GM18498 (cell line): ENCODE results near the gene HSPA1A.

ENCODE experiments used
- ATAC-seq: cut with Tn5 transposase; IDR thresholded peaks from one replicate; pipeline ENCODE4 v1.9.1; 2021; ENCODE audit warnings: mild to moderate bottlenecking, moderate library complexity; ENCODE audit not compliant: unreplicated experiment

Gene HSPA1A

GRCh38 chr6:31815025-31815838 is at the start of gene HSPA1A, which contains the start of gene HSPA1L:
Gene HSPA1A, plus strand, starts transcription at chr6:31815543. Its CDS starts 214 bp downstream, at chr6:31815757.
Gene HSPA1L, minus strand, starts transcription at chr6:31815283. Its CDS starts 3,311 bp downstream, at chr6:31811972.
- ATAC-seq: peak; percentile 46

GRCh38 chr6:31765559-31765909 is 49.8 kb upstream of the HSPA1A start:
- no peak for ATAC-seq

DNA sequence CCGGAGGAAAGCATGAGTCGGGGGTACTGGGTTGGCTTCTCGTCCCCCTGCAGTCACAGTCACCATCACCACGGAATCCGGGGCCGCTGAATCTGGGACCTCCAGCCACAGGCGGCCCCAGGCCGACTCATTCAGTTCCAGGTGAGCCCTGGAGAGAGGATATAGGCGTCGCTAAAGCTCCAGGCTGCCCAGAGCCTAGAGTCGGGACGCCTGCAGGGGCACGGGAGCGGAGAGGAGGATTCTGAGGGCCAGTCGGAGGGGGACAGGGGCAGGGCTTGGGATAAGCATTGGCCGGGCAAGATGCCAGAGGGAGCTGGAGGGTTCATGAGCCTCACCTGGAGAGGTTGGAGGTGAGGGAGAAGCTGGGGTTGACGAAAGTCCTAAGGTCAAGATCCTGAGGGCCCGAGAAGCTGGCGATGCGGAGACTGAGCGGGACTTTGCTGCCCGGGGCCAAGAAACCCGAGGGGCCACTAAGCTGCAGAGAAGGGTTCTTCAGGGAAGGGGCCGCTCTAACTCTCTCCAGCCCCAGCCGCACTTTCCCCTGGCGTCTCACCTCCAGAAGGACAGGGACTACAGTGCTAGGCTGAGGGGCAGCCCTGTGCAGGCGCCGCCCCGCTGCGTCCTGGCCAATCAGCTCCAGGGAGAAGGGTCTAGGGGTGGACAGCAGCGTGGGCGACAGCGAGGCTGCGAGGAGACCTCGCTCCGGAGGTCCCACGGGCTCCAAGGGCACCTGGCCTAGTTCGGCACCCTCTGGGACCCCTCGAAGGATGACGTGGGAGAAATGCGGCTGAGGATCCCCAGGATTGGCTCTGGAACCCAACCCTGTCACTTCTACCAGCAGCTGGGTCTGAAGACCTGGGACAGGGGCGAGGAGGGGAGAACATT is 49.2 kb upstream of the HSPA1A start:
- no peak for ATAC-seq

- ATAC-seq: no peak
Measured at GRCh38 chr6:31767096-31767645, 48.2 kb upstream of the HSPA1A start.

- ATAC-seq: no peak
Measured at GRCh38 chr6:31768363-31769257, 46.7 kb upstream of the HSPA1A start.

DNA sequence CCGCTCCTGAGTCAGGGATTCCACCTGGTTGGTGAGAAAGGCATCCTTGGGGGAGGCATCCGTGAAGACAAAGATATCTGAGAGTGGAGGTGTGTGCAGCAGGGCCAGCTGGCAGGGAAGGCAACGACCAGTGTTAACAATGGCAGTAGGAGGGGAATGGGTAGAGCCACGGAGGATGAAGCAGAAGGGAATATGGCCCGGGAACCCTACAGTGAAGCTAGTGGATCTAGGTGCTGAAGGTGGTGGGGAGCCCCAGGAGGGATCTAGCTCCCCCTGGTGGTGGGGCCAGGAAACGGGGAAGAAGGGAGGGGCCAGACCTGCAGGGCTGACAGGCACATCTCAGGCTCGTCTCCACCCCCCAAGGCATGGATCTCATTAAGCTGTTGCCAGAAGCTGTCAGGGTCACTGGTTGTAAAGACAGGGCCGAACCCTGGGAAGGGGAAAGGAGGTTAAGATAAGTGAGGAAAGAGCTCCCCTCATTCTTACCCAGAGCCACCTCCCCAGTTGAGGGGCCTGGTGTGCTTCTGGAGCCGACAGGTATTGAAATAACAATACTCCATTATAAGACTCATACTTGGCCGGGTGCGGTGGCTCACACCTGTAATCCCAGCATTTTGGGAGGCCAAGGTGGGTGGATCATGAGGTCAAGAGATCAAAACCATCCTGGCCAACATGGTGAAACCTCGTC is 45.5 kb upstream of the HSPA1A start:
- ATAC-seq: no peak

DNA sequence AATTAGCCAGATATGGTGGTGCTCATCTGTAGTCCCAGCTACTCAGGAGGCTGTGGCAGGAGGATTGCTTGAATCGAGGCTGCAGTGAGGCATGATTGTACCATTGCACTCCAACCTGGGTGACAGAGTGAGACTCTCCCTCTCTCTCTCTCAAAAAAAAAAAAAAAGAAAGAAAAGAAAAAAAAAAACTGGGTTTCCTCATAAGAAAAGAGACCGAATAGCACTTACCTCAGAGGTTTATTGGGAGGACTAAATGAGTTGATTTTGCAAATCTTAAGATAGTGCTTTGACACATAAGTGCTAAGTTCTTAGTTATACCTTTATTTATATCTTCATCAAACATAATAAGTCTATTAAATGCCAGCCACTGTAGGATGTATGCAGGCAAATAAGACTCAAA is 44.5 kb upstream of the HSPA1A start:
- ATAC-seq: no peak

- ATAC-seq: no peak
Measured at GRCh38 chr6:31771992-31772358, 43.4 kb upstream of the HSPA1A start.

- no peak for ATAC-seq
Measured at GRCh38 chr6:31775184-31775583, 40.2 kb upstream of the HSPA1A start.

GRCh38 chr6:31775633-31776484 is 39.5 kb upstream of the HSPA1A start:
- ATAC-seq: no peak

GRCh38 chr6:31776485-31776988 is 38.8 kb upstream of the HSPA1A start:
- peak; percentile 3 for ATAC-seq

DNA sequence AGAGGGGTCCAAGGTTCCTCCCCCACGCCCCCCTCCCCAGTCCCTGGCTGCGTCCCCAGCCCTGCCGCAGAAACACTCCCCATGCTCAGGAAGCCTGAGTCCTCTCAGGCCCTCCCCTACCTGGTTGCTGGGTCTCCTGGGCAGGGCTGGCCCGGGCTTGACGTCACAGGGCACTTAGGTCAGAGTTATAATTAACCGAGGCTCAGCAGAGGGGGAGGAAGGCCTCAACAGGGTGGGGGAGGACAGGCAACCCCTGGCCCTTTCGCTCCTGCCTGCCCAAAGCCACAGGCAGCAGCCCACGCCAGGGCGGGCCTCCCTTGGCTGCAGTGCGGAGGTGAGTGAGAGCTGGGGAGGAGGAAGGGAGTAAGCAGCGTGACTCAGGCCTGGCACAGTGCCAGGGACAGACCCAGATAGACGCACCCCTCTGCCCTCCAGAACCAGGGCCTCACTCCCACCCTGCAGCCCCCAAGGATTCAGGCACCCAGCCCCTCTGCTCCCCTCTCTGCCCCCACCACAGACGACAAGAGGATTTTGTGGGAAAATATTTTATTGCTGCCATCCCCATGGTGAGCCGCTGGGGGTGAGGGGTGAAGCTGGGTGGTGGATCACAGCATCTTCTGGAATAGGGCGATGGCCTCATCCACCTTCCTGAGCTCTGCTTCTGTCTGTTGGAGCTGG is 38.2 kb upstream of the HSPA1A start, which contains the start of gene VWA7:
VWA7 (minus strand) TSS at position 340 of the 678 bp plus-strand sequence. CDS start 549 bp downstream, outside the sequence.
- peak; percentile 73 for ATAC-seq

DNA sequence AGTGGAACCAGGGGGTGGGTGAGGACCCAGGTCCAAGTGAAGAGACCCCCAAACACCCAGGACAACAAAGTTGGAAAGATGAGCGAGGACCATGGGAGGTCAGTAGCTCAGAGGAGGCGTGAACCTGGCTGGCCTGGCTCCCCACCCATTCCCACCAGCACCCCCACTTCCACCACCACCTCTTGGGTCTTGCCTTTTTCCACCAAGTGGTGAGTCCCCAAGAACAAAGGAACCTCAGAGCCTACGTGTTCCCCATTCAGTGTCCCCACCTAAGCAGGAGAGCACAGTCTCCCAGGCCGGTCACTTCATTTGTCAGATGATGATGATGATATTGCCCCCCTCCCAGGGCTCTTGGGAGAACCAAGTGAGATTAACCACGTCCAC is 37.7 kb upstream of the HSPA1A start:
- ATAC-seq: no peak

DNA sequence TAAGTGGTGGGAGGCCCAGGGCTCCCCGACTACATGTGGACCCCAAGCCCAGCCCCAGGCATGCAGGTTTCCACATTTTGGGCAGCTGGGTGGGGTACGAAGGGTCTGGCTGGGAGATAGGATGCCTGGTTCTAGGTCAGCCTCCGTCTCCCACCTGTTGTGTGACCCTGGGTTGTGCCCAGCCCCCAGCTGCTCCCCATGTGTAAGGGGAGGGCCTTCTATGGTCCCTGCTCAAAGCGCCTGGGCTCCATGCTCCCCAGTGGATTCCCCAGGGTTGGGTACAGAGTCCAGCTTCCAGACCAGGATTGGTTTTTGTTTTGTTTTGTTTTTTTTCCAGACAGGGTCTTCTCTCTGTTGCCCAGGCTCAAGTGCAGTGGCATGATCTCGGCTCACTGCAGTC is 37.1 kb upstream of the HSPA1A start:
- no peak for ATAC-seq

DNA sequence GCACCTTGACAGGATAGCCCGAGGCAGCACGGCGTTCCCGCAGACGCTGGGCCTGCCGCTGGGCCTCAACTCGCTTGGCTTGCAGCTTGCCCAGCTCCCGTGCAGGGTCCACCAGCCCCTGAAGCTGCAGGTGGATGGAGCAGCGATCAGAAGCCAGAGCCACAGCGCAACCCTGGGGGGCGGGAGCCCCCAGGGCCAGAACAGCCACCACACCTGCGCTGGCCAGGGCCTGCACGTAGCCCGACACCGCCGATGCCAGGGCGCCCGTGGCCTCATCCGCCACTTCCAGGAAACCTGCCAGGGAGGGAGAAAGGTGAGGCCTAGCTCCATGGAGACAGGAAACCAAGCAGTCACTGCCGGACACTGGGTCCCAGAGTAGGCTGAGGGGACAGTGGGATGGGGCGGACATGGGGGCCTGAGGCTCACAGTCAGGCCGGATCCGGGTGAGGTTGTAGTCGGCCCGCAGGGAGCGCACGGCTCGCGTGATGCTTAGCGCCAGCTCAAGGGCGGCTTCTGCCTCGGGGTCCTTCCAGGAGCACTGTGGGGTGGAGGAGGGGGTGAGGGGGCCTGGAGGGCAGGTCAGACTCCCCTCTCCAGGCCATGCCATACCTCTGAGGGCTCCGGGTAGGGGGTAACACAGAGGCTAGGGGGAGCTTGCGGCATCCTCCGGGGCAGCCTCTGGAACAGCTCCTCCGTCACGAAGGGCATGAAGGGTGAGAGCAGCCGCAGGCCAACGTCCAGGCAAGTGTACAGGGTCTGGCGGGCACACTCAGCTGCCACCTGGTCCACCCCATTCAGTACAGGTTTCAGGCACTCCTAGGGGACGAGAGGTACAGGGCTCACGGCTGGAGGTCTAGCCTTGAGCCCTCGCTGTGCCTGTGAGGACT is 36.1 kb upstream of the HSPA1A start:
- no peak for ATAC-seq

DNA sequence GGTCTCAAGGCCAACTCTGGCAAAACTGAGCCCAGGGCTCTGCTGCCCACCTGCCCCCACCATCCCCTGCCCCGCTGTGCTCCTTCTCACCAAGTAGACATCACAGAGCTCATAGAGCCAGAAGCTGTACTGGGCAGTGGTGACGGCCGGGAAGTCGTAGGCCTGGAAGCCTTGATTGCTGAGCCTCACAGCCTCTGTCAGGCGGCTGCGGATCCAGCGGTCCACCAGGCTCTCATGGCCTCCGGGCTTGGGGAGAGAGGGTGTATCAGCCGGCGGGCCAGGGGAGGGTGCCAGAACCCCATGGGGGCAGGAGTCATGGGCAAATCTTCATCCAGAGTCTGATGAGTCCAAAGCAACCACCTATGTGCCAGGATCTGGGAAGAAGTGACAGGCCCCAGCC is 35.4 kb upstream of the HSPA1A start:
- ATAC-seq: no peak

DNA sequence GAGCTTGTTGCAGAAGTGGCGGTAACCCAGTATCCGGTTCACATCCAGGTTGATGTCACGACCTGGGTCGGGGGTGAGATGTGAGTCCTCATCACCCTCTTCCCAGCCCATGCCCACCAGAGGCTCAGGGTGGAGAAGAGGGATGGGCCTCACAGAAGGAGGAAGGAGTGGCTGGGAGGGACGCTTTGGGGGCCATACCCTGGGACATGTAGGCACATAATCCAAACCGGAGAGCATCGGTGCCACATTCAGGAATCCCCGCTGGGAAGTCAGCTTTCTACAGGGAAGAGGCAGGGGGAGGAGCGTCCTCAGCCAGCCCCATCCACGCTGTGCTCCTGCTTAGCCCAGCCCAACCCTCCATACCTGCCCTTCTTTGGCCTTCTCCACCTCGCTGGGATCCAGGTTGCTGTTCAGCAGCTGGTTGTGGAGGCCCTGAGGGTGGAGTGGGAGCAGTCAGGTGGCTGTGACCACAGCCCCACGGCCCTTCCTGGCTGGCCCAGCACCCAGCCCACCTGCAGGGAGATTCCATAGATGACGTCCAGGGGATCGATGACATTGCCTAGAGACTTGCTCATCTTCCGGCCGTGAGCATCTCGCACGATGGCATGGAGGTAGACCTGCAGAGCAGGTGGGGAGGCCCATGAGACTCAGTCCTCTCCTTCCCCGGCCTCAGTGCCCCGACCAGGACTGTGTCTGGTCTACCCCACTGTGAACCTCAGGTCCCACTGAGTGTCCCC is 34.7 kb upstream of the HSPA1A start:
- ATAC-seq: no peak
